Measurements from ENCODE around the gene TBC1D24.

The TBC1D24 gene

GRCh38 chr16:2500430-2500917 is 25.5 kb downstream of the TBC1D24 start:
- DNase-seq: no peak

GRCh38 chr16:2500918-2501750 is 26.2 kb downstream of the TBC1D24 start:
- DNase-seq: peak; percentile 58

GRCh38 chr16:2501946-2502895 is 27.3 kb downstream of the TBC1D24 start:
- DNase-seq: no peak

- DNase-seq: no peak
These were observed 30.8 kb downstream of the TBC1D24 start for GRCh38 chr16:2505695-2506094.

GRCh38 chr16:2507052-2507659 is 32.2 kb downstream of the TBC1D24 start:
- no peak for DNase-seq

- no peak for DNase-seq
These were observed 32.7 kb downstream of the TBC1D24 start for GRCh38 chr16:2507665-2508064.

- no peak for DNase-seq
These were observed 33.9 kb downstream of the TBC1D24 start for GRCh38 chr16:2508722-2509400.

GRCh38 chr16:2511128-2511800 is 36.3 kb downstream of the TBC1D24 start:
- no peak for DNase-seq

- DNase-seq: no peak
These were observed 37.2 kb downstream of the TBC1D24 start for GRCh38 chr16:2511996-2512734.

- no peak for DNase-seq
These were observed 37.9 kb downstream of the TBC1D24 start for GRCh38 chr16:2512735-2513404.

GRCh38 chr16:2513405-2514332 is 38.7 kb downstream of the TBC1D24 start, which contains the start of gene ATP6V0C:
ATP6V0C (plus strand) TSS chr16:2513952; CDS start chr16:2514104, 152 bp downstream.
- DNase-seq: peak; percentile 68

- no peak for DNase-seq
These were observed 39.6 kb downstream of the TBC1D24 start for GRCh38 chr16:2514333-2515179.

- no peak for DNase-seq
These were observed 40.4 kb downstream of the TBC1D24 start for GRCh38 chr16:2515180-2515851.

GRCh38 chr16:2516391-2517240 is 41.7 kb downstream of the TBC1D24 start:
- DNase-seq: no peak

- no peak for DNase-seq
These were observed 43.2 kb downstream of the TBC1D24 start for GRCh38 chr16:2517954-2518605.
